ENCODE results near the gene C1QBP. TPM values are rescaled to one million over a fixed set of nuclear protein-coding genes. Genes with fewer than 3 reads are reported as not detected.

Gene C1QBP
- total and polyA plus RNA-seq, 2 of the 8 experiments (the other 6 are each of a cell fraction or from before 2014, with no cell fraction given): 355 to 454 TPM

GRCh38 chr17:5444209-5444608 lies 5.3 kb upstream of the C1QBP start:
- POLR2A ChIA-PET (ENCODE audit: partially characterized antibody): interaction anchor here (2.8 to 21.2 kb wide), 2 partner anchors 16 to 18 kb away, joined by 9 to 228 read pairs; no protein-coding TSS in a partner anchor
- no peak for FAIRE-seq
- 97% methylated on average over 22 of the region's 22 CpGs; no CpG with 5 or more reads in 1 of the 2 experiments for WGBS, 2 experiments (ENCODE audit: extremely low coverage in 1 of 2, insufficient coverage in 1 of 2, insufficient read length in 1 of 2, insufficient replicate concordance in 2 of 2, low coverage in 1 of 2, low lambda C conversion rate in 2 of 2, missing lambda C conversion rate in 1 of 2)

More at GRCh38 chr17:5444209-5444608, 5.3 kb upstream of the C1QBP start:
- H4K8ac ChIP-seq (ENCODE audit: extremely low read depth, insufficient read depth, low read length): no peak overlapping the region; the same call in 1 of the 2 replicates
- no peaks in the 10 kb centered on the region for H3K9me3 ChIP-seq (ENCODE audit: insufficient read depth in 2 of 2, low read depth in 1 of 2, low read length in 1 of 2)
- H3K14ac ChIP-seq (ENCODE audit: insufficient read length): no peak overlapping the region
- no peak overlapping the region for H3K23ac ChIP-seq (ENCODE audit: insufficient read length)
- no peak overlapping the region for H3K18ac ChIP-seq (ENCODE audit: extremely low read depth, low read length)
- H3K23me2 ChIP-seq (ENCODE audit: low read depth, low read length): no peaks in the 10 kb centered on the region
- no peak overlapping the region for H4K91ac ChIP-seq (replicated peaks; ENCODE audit: insufficient read length, low read length)
- CTCF ChIA-PET (ENCODE audit: partially characterized antibody): interaction anchor here (2.6 kb wide), 1 partner anchor 11 kb away, joined by 9 read pairs; no protein-coding TSS in a partner anchor
- no peaks in the 10 kb centered on the region for H3K27me3 ChIP-seq (replicated peaks in 1 of 4; ENCODE audit: control insufficient read depth in 3 of 4, extremely low read depth in 1 of 4, insufficient read depth in 3 of 4, low read length in 3 of 4)
- H2AK5ac ChIP-seq (ENCODE audit: low read depth, low read length): no peak overlapping the region
- H2BK5ac ChIP-seq (ENCODE audit: low read depth, low read length): no peak overlapping the region
- no peaks in the 10 kb centered on the region for H3K4me1 ChIP-seq (replicated peaks in 1 of 4; ENCODE audit: control insufficient read depth in 3 of 4, insufficient read depth in 4 of 4, low read length in 3 of 4)
- no peak for DNase-seq (ENCODE audit: low read depth in 1 of 2, low spot score in 2 of 2)
- H3K4me2 ChIP-seq (ENCODE audit: insufficient read depth in 1 of 2, low read depth in 2 of 2, low read length in 2 of 2): no peak overlapping the region
- no peak overlapping the region for H4K5ac ChIP-seq (ENCODE audit: insufficient read length, low read depth, low read length)
- H3K27ac ChIP-seq (ENCODE audit: low read depth, low read length): no peak overlapping the region
- no peak overlapping the region for H2BK15ac ChIP-seq (ENCODE audit: low read length)
- no peak overlapping the region for H2BK120ac ChIP-seq (replicated peaks; ENCODE audit: low read depth, low read length)
- no peak overlapping the region for H2BK20ac ChIP-seq (ENCODE audit: low read length)
- no peak for TF ChIP-seq CHD1 (IDR thresholded peaks at IDR 0.05; ENCODE audit: low read depth, low read length)
- no peak for TF ChIP-seq JUND (IDR thresholded peaks at IDR 0.05; ENCODE audit: low read length)
- no peak for TF ChIP-seq BACH1 (IDR thresholded peaks at IDR 0.05; ENCODE audit: low read length)
- no peak for TF ChIP-seq GTF2F1 (IDR thresholded peaks at IDR 0.05; ENCODE audit: borderline replicate concordance, low read depth, low read length)
- no peak for TF ChIP-seq KDM4A (IDR thresholded peaks at IDR 0.05; ENCODE audit: low read depth, low read length, severe bottlenecking)
- TF ChIP-seq RXRA (IDR thresholded peaks at IDR 0.05; ENCODE audit: insufficient read depth, low read depth, low read length): no peak
- TF ChIP-seq USF2 (IDR thresholded peaks at IDR 0.05; ENCODE audit: low read length): no peak
- no peak for TF ChIP-seq YY1 (IDR thresholded peaks at IDR 0.05; ENCODE audit: low read depth, low read length)
- no peak for TF ChIP-seq CHD2 (IDR thresholded peaks at IDR 0.05; ENCODE audit: low read length)
- TF ChIP-seq FOSL1 (IDR thresholded peaks at IDR 0.05; ENCODE audit: insufficient read depth, low read depth, low read length): no peak
- no peak for TF ChIP-seq NANOG (IDR thresholded peaks at IDR 0.05; ENCODE audit: insufficient read depth, low read depth, low read length, poor library complexity, severe bottlenecking)
- no peak overlapping the region for H3K4ac ChIP-seq (replicated peaks; ENCODE audit: insufficient read length, low read depth, low read length)
- H3K36me3 ChIP-seq (ENCODE audit: control insufficient read depth in 2 of 4, insufficient read depth in 4 of 4, low read length in 3 of 4): peaks cover 15 to 55% (median 46%) of the 10 kb centered on the region in 4 experiments
- H3K56ac ChIP-seq (replicated peaks; ENCODE audit: insufficient read length, low read depth, low read length): no peak overlapping the region
- H4K20me1 ChIP-seq (replicated peaks in 1 of 2; ENCODE audit: control insufficient read depth in 1 of 2, insufficient read depth in 2 of 2, low read length in 2 of 2): peaks cover 3 to 14% of the 10 kb centered on the region in 2 experiments
- no peak overlapping the region for H2BK12ac ChIP-seq (ENCODE audit: low read depth, low read length)
- H3K79me1 ChIP-seq (ENCODE audit: low read depth, low read length): peaks cover 9% of the 10 kb centered on the region
- peaks cover 0 to 10% of the 10 kb centered on the region in 2 experiments; a peak in 1 of 4 replicates for H3K79me2 ChIP-seq (ENCODE audit: control insufficient read depth in 1 of 2, insufficient read depth in 2 of 2, low read length in 2 of 2)
- no peak overlapping the region for H3K4me3 ChIP-seq (ENCODE audit: extremely low read depth in 1 of 4, insufficient read depth in 2 of 4, low read depth in 3 of 4, low read length in 4 of 4)
- H3K9ac ChIP-seq (replicated peaks in 1 of 4; ENCODE audit: extremely low read depth in 1 of 4, low read depth in 3 of 4, low read length in 3 of 4): no peak overlapping the region
- no peak overlapping the region for H2AFZ ChIP-seq (ENCODE audit: low read length)

All from H1 (cell line).